Hepatic stellate cell (primary cell): ENCODE results near the gene LARP4.

ENCODE experiments used
- DNase-seq: peaks from one replicate; pipeline ENCODE4 v3.0.0; 2011; ENCODE audit warnings: low spot score

The LARP4 gene

DNA sequence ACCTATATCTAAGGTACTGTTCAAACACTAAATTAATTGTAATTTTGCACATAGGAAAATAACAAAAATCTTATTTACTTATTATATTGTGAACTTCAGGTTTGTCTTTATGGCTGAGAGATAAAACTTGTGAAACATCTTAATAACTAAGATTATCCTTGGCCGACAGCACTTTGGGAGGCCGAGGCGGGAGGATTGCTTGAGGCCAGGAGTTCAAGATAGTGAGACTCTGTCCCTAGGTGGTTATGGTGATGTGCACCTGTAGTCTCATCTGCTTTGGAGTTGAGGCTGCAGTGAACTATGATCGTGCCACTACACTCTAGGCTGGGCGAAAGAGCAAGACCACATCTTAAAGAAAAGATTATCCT, 126.7 kb downstream of the LARP4 start:
- DNase-seq, result no peak

DNA sequence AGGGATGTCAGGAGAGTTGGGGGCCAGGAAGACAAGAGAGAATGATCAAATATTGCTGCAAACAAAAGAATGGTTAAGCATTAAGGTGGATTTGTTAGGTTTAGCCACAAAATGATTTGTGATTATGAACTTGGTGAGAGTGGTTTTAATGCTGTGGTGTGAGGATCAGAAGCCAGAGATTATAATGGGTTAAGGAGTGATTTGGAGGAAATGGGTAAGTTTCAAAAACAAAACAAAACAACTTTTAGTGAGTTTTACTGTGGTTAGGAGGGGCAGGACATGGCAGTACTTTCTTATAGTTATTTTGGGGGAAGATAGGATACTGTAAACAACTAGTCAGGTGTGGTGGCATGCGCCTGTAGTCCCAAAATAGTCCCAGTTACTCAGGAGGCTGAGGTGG, 128.1 kb downstream of the LARP4 start:
- DNase-seq, result no peak

DNA sequence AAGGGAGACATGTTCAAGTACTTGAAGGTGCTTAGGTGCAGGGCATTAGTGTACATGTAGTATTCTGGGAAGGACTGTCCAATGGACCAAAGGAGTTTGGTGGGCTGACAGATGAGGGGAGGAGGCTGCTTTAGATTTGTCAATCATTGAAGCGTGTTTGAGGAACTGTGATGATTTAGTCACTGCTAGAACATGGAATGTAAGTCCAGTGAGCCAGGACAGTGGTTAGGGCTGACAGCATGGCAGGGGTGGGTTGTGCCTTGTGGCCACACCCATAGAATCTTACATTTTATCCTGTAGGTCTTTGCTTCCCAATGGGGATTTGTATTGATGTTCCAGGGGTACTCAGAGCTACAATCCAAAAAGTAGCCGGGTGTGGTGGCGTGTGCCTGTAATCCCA, 128.7 kb downstream of the LARP4 start:
- no peak for DNase-seq
